Liver (tissue), 9 donors: ENCODE data around the gene NDFIP2. TPM values are rescaled to one million over a fixed set of nuclear protein-coding genes. Genes with fewer than 3 reads are reported as not detected.

ENCODE experiments used
- DNase-seq: peaks from one replicate; pipeline ENCODE4 v3.0.0-alpha.2; 2017; ENCODE audit warnings: low spot score
- H3K27ac ChIP-seq, 2 donors: one replicate each; pipeline ENCODE4 v1.7.0; 2013; ENCODE audit warnings: inconsistent platforms in 2 of 2, low read length in 2 of 2, control low read depth in 1 of 2, low read depth in 1 of 2, mild to moderate bottlenecking in 1 of 2
- H3K27me3 ChIP-seq, 4 donors: one replicate each; pipeline versions ENCODE4 v1.6.1 to v1.7.0; 2013; ENCODE audit warnings: low read length in 3 of 4, inconsistent platforms in 1 of 4, mild to moderate bottlenecking in 1 of 4, moderate library complexity in 1 of 4; ENCODE audit not compliant: control insufficient read depth in 4 of 4, insufficient read depth in 4 of 4
- H3K36me3 ChIP-seq, 4 donors: one replicate each; pipeline versions ENCODE4 v1.6.1 to v1.7.0; 2013; ENCODE audit warnings: low read length in 3 of 4, mild to moderate bottlenecking in 3 of 4, low read depth in 1 of 4, moderate library complexity in 1 of 4; ENCODE audit not compliant: control insufficient read depth in 4 of 4, insufficient read depth in 3 of 4
- H3K4me1 ChIP-seq, 4 donors: one replicate each; pipeline versions ENCODE4 v1.6.1 to v1.7.0; 2013; ENCODE audit warnings: low read length in 3 of 4, mild to moderate bottlenecking in 3 of 4, moderate library complexity in 1 of 4; ENCODE audit not compliant: control insufficient read depth in 4 of 4, insufficient read depth in 4 of 4
- H3K4me3 ChIP-seq, 3 donors: one replicate each; pipeline versions ENCODE4 v1.6.1 to v1.7.0; 2013; ENCODE audit warnings: low read length in 3 of 3, control low read depth in 1 of 3, low read depth in 1 of 3, mild to moderate bottlenecking in 1 of 3
- H3K9ac ChIP-seq, 2 donors: one replicate each; pipeline ENCODE4 v1.7.0; 2013; ENCODE audit warnings: low read length in 2 of 2, mild to moderate bottlenecking in 2 of 2, moderate library complexity in 2 of 2, control low read depth in 1 of 2, low read depth in 1 of 2
- H3K9me3 ChIP-seq, 4 donors: one replicate each; pipeline versions ENCODE4 v1.6.1 to v1.7.0; 2013; ENCODE audit warnings: low read length in 3 of 4; ENCODE audit not compliant: control insufficient read depth in 4 of 4
- ATF3 ChIP-seq: IDR thresholded peaks from 2 replicates; pipeline ENCODE4 v1.6.1; 2016; ENCODE audit warnings: antibody characterized with exemption
- CTCF ChIP-seq: fragments of 150-350 bp; IDR thresholded peaks from 2 replicates; pipeline ENCODE4 v1.5.1; 2017; ENCODE audit warnings: improper control_type of control experiment, low read depth, low read length; ENCODE audit not compliant: missing input control
- EGR1 ChIP-seq, 2 donors: IDR thresholded peaks; 2 replicates each; pipeline ENCODE4 v1.6.1; 2016 to 2018; ENCODE audit warnings: antibody characterized with exemption in 2 of 2, low read depth in 2 of 2
- FOXA1 ChIP-seq: IDR thresholded peaks from 2 replicates; pipeline ENCODE4 v1.6.1; 2016; ENCODE audit warnings: antibody characterized with exemption
- FOXA2 ChIP-seq: IDR thresholded peaks from 2 replicates; pipeline ENCODE4 v1.6.1; 2016; ENCODE audit warnings: antibody characterized with exemption
- GABPA ChIP-seq, 2 donors: IDR thresholded peaks in 1 of 2; conservative IDR thresholded peaks in 1 of 2; 2 replicates each; pipeline ENCODE4 v1.6.1; 2016; ENCODE audit warnings: antibody characterized with exemption in 2 of 2, mild to moderate bottlenecking in 1 of 2, moderate library complexity in 1 of 2
- HNF4A ChIP-seq, 2 donors: conservative IDR thresholded peaks; 2 replicates each; pipeline ENCODE4 v1.6.1; 2016; ENCODE audit warnings: antibody characterized with exemption in 2 of 2, mild to moderate bottlenecking in 2 of 2
- HNF4G ChIP-seq: IDR thresholded peaks from 2 replicates; pipeline ENCODE4 v1.6.1; 2016; ENCODE audit warnings: antibody characterized with exemption
- JUND ChIP-seq, 2 donors: IDR thresholded peaks; 2 replicates each; pipeline ENCODE4 v1.6.1; 2016; ENCODE audit warnings: antibody characterized with exemption in 2 of 2
- MAX ChIP-seq: IDR thresholded peaks from 2 replicates; pipeline ENCODE4 v1.6.1; 2016; ENCODE audit warnings: antibody characterized with exemption
- NR2F2 ChIP-seq: IDR thresholded peaks from 2 replicates; pipeline ENCODE4 v1.6.1; 2016; ENCODE audit warnings: antibody characterized with exemption
- REST ChIP-seq: IDR thresholded peaks from 2 replicates; pipeline ENCODE4 v1.6.1; 2016; ENCODE audit warnings: antibody characterized with exemption, mild to moderate bottlenecking
- RXRA ChIP-seq, 2 donors: IDR thresholded peaks; 2 replicates each; pipeline ENCODE4 v1.6.1; 2017 to 2018; ENCODE audit warnings: antibody characterized with exemption in 2 of 2, mild to moderate bottlenecking in 1 of 2
- SP1 ChIP-seq: IDR thresholded peaks from 2 replicates; pipeline ENCODE4 v1.6.1; 2018; ENCODE audit warnings: antibody characterized with exemption, mild to moderate bottlenecking
- TAF1 ChIP-seq: conservative IDR thresholded peaks from 2 replicates; pipeline ENCODE4 v1.6.1; 2016; ENCODE audit warnings: antibody characterized with exemption, mild to moderate bottlenecking
- ZBTB33 ChIP-seq: IDR thresholded peaks from 2 replicates; pipeline ENCODE4 v1.6.1; 2016; ENCODE audit warnings: antibody characterized with exemption
- WGBS: extraction: QIAGEN DNeasy Blood & Tissue Kit; methylation state at CpG from one replicate; pipeline ENCODE4 v1.1.7; 2013; 5-methylcytosine and 5-hydroxymethylcytosine counted together
- polyA plus RNA-seq, 2 donors: library from polyadenylated mRNA; stranded (reverse) in 1 of 2; unstranded in 1 of 2; fragments of 200-250 nt in 1 of 2; fragments of >200 nt in 1 of 2; fragmentation: Nextera tagmentation in 1 of 2; extraction: Ambion mirVana in 1 of 2; gene quantifications; one replicate each; pipeline versions ENCODE4 v1.2.1 to v1.2.3, GENCODE V29; 2013 to 2015
- total RNA-seq, 2 donors: library from RNA; depleted of rRNA; stranded (reverse); fragments of >200 nt; gene quantifications; one replicate each; pipeline ENCODE4 v1.2.3, GENCODE V29; 2014
- donor health status: healthy.
- donor health status: healthy.
- donor health status: healthy.
- donor health status: healthy.
- donor health status: healthy.

NDFIP2 gene
- total and polyA plus RNA-seq, 4 donors = 15.5 to 22.2 (median 16.3) TPM

DNA sequence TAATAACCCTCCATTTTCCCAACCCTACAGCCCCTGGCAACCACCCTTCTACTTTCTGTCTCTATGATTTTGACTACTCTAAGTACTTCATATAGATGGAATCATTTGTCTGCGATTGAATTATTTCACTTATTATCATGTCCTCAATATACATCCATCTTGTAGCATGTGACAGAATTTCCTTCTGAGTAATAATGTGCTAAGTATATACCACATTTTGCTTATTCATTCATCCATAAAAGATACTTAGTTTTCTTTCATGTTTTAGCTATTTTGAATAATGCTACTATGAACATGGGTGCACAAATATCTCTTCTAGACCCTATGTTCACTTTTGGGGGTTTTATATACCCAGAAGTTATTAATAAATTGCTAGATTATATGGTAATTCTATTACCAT is 17.4 kb upstream of the NDFIP2 start:
- DNase-seq = no peak
- H3K4me3 ChIP-seq = no peak overlapping the region
- H3K9ac ChIP-seq = no peak overlapping the region
- no peaks in the 10 kb centered on the region for H3K27me3 ChIP-seq
- TF ChIP-seq HNF4G (no peak), TAF1 (no peak), CTCF (no peak), HNF4A (conservative IDR thresholded peaks at IDR 0.05) (no peak), MAX (no peak), RXRA (IDR thresholded peaks at IDR 0.05) (no peak), REST (no peak), FOXA2 (no peak), FOXA1 (no peak), ATF3 (no peak), EGR1 (IDR thresholded peaks at IDR 0.05; ENCODE audit: low read depth in 2 of 2) (no peak), JUND (IDR thresholded peaks at IDR 0.05) (no peak), GABPA (IDR thresholded peaks at IDR 0.05 in 1 of 2, conservative IDR thresholded peaks at IDR 0.05 in 1 of 2) (no peak), NR2F2 (no peak), ZBTB33 (no peak)
- no peaks in the 10 kb centered on the region for H3K4me1 ChIP-seq
- 97% methylated on average over 1 of the region's 1 CpG for WGBS
- no peaks in the 10 kb centered on the region for H3K9me3 ChIP-seq
- no peaks in the 10 kb centered on the region for H3K36me3 ChIP-seq
- H3K27ac ChIP-seq = no peak overlapping the region

- no peak for DNase-seq
- no peak for TF ChIP-seq NR2F2
- TF ChIP-seq ATF3 = no peak
- TF ChIP-seq EGR1 (IDR thresholded peaks at IDR 0.05; ENCODE audit: low read depth in 2 of 2) = no peak
- TF ChIP-seq RXRA (IDR thresholded peaks at IDR 0.05) = no peak
- no peak for TF ChIP-seq TAF1
- TF ChIP-seq REST = no peak
- TF ChIP-seq ZBTB33 = no peak
- no peak for TF ChIP-seq GABPA (IDR thresholded peaks at IDR 0.05 in 1 of 2, conservative IDR thresholded peaks at IDR 0.05 in 1 of 2)
- no peak for TF ChIP-seq SP1
- 91% methylated on average over 2 of the region's 2 CpGs for WGBS
These were observed 14.1 kb upstream of the NDFIP2 start for GRCh38 chr13:79466872-79467271.

More at GRCh38 chr13:79466872-79467271, 14.1 kb upstream of the NDFIP2 start:
- no peak overlapping the region for H3K27ac ChIP-seq
- H3K36me3 ChIP-seq = no peaks in the 10 kb centered on the region
- no peaks in the 10 kb centered on the region for H3K9me3 ChIP-seq
- no peaks in the 10 kb centered on the region for H3K27me3 ChIP-seq
- H3K9ac ChIP-seq = no peak overlapping the region
- H3K4me3 ChIP-seq = no peak overlapping the region
- H3K4me1 ChIP-seq = no peaks in the 10 kb centered on the region
